ENCODE data around the gene IMMP2L.
"Not testable (repeated sequence)": the region's sequence is repeated elsewhere in the genome, so short reads cannot be mapped to it uniquely, and the experiment has no call there.

The IMMP2L gene

DNA sequence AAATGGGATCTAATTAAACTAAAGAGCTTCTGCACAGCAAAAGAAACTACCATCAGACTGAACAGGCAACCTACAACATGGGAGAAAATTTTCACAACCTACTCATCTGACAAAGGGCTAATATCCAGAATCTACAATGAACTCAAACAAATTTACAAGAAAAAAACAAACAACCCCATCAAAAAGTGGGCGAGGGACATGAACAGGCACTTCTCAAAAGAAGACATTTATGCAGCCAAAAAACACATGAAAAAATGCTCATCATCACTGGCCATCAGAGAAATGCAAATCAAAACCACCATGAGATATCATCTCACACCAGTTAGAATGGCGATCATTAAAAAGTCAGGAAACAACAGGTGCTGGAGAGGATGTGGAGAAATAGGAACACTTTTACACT, 111.6 kb downstream of the IMMP2L start:
- not testable (repeated sequence) for DNase-seq

DNA sequence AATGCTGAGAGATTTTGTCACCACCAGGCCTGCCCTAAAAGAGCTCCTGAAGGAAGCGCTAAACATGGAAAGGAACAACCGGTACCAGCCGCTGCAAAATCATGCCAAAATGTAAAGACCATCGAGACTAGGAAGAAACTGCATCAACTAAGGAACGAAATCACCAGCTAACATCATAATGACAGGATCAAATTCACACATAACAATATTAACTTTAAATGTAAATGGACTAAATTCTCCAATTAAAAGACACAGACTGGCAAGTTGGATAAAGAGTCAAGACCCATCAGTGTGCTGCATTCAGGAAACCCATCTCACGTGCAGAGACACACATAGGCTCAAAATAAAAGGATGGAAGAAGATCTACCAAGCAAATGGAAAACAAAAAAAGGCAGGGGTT, 114.8 kb downstream of the IMMP2L start:
- DNase-seq = not testable (repeated sequence)

DNA sequence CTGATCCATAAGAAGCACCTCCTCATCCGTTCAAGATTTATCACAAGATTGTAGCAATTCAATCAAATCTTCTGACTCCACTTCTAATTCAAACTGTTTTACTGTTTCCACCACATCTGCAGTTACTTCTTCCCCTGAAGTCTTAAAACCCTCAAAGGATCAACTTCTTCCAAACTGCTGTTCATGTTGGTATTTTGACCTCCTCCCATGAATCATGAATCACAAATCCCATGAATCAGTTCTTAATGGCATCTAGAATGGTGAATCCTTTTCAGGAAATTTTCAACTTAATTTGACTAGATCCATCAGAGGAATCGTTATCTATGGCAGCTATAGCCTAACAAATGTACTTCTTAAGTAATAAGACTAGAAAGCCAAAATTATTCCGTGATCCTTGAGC, 122.3 kb downstream of the IMMP2L start:
- no peak for DNase-seq

DNA sequence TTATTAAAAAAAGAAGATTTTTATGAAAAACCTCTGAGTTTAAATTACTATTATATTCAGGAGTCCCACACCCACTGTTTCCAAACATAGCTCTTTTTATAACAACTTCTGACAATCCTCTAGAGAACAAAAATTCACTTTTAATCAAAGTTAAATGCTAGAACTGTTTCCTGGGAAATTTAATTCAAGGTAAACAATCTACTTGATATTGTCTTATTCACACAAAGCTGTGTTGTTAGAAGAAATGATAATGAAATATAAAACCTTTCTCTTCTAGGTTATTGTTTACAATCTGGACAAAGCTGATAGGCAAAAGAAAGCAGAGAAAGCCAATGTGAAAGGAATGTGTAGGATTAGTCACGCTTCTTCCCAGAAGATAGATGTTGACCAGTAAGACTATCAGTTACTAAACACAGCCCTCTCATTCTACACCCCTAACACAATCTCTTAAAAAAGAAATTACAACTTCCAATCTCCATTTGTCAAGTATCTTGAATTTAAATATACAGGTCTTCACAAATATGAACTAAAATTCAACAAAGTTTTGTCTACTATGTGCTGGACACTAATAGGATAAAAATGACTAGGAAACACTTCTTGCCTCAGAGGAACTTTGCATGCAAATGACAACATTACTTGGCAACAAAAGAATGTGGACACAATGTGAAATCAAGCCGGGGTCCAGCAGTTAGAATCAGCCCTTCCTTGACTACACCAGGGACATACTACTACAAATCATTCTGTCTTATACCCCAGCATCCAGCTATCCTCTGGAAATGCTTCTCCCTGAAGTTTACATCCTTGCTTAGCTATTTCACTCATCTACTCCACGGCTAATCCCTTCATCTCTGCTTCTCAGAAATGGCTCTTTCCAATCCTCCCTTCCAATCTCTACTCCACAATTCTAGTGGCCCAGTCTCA, 123.7 kb downstream of the IMMP2L start:
- no peak for DNase-seq

DNA sequence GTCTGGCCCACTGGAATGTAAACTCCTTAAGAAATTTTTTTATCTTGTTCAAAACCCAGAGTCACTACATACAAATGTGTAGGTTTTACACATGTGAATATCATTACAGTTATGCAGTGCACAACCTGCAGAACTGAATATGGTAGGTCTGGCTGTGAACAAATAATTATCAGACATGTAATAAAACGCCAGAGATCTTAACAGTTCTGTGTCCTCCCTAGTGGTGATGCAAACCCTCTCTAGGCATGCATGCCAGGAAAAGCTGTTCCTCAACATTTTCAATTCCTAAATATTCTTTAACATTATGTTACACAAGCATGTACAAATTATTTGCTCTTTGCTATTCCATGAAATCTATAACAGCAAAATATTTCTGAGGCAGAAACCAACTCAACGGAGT, 124.6 kb downstream of the IMMP2L start:
- no peak for DNase-seq

DNA sequence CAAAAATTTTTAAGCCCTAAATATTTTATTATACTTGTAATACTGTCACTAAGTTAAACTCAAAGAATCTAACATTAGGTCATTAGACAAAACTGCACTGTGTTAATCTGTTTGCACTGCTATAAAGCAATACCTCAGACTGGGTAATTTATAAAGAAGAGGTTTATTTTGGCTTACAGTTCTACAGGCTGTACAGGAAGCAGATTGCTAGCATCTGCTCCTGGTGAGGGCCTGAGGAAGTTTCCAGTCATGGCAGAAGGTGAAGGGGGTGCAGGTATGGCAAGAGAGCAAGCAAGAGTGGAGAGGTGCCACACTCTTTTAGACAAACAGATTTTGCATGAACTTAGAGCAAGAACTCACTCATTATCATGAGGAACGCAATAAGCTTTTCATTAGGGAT, 125.7 kb downstream of the IMMP2L start:
- DNase-seq = no peak

DNA sequence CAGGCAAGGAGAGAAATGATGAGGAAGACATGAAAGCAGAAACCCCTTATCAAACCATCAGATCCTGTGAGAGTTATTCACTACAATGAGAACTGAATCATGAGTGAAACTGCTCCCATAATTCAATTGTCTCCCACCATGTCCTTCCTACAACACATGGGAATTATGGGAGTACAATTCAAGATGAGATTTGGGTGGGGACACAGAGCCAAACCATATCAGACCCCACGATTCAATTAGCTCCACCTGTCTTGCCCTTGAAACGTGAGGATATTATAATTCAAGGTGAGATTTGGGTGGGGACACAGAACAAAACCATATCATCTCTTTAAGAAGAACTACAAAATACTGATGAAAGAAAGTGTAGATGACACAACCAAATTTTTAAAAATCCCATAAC, 128.9 kb downstream of the IMMP2L start:
- DNase-seq = no peak

DNA sequence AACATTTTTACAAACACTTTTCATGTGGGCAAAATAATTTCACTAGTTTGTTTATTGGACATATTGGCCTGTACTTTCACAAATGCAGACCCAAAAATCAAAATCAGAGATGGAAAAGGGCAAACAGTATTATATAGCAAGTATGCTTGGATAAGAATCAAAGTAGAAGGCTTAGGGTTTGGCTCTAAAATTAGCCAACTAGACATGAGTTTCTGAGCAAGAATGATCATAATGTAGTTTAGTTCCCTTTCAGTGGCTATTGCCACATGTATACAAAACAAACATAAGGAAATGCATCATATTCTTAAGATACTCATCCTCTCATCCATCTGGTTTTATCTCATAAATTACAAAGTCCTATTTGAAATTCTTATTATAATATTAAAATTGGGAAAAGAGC, 132.5 kb downstream of the IMMP2L start:
- no peak for DNase-seq

DNA sequence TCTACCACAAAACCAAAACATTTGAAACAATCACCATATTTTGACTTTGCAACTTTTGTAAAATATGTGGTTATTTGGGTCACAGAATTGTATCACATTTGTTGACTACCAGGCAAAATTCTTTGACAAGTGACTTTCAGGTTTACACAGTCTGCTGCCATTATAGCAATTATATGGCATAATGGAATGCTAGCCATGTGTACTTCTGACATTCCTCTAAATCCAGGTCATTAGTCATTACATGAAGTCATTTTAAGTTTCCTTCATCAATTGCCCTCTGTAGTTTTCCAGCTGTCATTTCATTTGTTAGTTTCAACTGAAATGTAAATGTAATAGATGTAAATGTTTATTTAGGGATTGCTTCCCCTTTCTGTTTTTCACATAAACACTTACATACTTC, 137.5 kb downstream of the IMMP2L start:
- DNase-seq = no peak

DNA sequence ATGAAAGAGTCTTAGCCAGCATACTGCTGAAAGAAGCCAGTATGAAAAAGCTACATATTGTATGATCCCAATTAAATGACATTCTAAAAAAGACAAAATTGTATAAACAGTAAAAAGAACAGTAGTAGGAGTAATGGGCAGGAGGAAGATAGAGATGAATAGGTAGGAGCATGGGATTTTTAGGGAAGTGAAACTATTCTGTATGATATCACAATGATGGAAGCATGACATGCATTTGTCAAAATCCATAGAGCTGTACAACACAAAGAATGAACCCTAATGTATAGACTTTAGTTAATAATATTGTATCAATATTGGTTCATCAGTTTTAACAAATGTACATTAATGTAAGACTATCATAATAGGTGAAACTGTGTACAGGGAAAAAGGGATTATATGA, 147.9 kb downstream of the IMMP2L start:
- DNase-seq = no peak

DNA sequence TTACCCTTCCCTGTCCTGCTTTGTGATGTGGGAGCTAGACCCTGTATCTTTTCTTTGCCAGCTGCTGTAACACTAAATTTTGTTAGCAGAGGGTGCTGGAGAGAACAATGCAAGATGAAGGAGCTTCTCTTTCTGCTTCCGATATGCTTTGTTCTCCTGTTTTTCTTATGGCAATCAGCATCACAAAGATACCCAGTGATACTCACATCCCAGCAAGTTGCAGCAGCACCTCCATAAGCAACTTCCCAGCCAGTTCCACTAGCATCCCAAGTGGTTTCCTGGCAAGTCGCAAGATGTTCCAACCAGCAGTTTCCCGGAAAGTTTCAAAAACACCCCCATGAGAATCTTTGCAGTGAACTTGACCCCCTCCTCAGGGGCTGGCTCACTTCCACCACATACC, 148.6 kb downstream of the IMMP2L start:
- no peak for DNase-seq

DNA sequence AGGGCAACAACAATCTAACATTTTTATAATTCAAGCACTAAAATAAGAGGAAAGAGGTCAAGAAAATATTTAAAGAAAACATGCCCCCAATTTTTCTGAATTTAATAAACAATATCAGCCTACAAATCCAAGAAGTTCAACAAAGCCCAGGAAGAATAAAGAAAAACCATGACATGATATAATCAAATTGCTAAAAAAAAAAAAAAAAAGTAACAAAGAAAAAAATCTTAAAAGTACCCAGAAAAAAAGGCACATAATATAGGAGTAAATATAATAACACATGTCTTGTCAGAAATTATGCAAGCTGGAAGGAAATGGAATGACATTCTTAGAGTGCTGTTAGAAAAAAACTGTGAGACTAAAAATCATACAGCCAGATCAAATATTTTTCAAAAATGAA, 151.4 kb downstream of the IMMP2L start:
- no peak for DNase-seq

DNA sequence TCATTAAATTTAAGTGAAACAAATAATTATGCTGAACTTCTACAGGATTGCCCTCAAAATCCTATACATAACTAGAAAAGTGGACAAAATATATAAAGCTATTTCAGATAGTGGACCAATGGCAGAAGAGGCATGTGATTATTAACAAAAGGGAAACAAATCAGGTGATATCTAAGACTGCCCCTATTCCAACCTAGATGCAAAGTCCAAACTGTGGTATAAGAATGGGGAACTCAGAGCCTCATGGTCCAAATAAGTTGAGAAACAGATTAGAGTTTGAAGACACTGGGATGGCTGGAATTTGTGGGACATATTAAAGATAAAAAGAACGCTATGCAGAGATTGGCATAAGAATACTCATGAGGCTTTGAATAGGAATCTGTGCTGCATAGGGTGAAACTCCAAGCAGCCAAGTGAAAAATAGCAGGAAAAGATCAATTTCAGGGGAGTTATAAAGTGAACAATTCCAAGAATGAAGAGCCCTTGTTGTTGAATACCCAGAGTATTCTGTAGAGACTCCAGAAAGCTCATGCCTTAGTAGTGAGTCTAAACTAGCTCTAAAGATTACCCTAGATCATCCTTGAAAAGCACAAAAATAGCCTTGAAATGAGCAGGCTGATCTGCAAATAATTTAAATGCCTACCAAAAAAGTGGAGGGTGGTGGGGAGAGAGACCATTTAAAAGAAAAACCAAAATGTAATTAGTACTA, 152.4 kb downstream of the IMMP2L start:
- DNase-seq = no peak

DNA sequence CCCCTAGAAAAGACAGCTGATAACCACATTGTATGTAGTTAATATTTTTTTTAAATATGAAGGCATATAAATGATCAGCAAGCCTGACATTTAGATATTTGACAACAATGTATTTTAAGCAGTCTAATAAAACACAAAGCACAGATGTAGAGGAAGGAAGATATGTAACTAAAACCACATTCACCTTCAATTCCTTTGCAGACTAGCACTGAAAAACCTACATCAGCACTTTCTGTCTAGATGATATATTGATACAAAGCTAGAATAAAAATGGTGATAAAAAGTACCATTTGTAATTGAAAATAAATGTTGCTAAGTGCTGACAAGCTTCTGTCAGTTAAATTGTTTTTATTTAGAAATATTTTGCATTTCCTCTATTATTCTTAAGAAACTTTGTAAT, 153.6 kb downstream of the IMMP2L start:
- DNase-seq = no peak

DNA sequence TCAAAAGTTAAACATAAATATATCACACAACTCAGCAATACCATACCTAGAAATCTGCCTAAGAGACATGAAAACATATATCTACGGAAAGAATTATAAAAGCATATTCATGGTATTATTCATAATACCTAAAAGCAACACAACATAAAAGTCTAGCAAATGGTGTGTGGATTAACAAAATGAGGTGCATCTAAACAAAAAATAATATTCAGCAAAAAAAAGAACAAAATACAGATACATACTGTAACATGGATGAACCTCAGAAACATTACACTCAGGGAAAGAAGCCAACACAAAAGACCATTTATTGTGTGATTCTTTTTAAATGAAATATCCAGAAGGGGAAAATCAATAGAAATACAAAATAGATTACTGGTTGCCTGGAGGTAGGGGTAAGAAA, 155.0 kb downstream of the IMMP2L start:
- no peak for DNase-seq

DNA sequence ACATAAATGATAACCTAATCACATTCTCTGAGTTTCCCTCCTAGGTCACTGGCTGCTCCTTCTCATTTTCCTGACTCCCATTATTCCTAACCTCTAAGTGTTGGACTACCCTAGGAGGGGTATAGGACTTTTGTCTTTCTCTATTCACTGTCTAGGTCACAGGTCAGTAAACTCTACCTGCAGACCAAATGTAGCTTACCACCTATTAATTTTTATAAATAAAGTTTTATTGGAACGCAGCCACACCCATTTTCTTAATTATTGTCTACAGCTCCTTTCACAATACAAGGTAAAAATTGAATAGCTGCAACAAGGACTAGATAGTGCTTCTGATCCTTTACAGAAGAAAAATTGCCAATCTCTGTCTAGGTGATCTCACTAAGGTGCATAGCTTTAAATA, 156.7 kb downstream of the IMMP2L start:
- DNase-seq = no peak

DNA sequence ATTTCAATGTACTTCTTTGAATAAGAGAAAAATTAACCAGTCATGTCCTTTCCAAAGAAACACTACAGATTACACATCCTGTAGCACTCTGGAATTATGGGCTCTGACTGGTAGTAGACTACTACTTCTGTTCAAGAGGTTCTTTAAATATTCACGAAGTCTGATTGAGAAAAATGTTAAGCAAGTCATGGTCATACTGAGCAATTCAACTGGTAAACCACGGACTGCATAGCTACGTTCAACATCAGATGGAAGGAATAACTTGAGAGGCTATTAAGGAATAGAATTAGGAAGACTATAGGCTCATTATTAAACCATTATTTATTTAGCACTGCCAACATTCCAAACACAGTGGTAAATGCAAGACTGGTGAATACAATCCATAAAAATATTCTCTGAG, 160.8 kb downstream of the IMMP2L start:
- no peak for DNase-seq

DNA sequence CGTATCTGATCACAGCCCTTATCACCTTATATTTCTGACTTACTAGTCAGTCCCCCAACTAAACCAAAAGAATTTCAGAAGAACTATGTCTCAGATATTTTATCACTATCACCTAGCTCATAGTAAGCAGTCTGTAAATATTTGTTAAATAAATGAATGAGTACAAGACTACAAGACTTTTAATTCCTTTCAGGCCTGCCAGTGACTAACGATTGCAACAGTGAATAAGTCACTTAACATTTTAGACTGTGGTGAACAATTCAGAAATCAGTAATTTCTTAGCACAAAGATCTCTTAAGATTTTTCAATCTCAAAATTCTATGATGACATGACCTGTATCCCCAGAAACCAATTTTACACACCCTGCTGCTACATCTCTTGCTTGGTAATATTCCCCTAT, 162.2 kb downstream of the IMMP2L start:
- DNase-seq = no peak

DNA sequence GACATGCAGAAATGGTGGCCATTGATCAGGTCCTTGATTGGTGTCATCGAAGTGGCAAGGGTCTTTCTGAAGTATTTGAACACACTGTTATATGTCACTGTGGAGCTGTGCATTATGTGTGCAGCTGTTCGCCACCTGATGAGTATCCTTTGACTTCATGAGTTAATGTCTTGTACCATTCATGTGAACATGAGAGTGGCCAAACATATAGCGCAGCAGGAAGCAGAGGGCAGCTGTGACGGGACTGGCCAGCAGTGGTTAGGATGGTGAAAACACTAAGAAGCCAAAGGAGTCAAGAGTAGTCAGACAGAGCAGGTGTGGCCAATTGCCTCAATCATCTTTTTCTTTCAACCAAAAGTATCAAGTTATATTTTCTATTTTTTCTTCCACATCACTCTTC, 167.4 kb downstream of the IMMP2L start:
- no peak for DNase-seq

DNA sequence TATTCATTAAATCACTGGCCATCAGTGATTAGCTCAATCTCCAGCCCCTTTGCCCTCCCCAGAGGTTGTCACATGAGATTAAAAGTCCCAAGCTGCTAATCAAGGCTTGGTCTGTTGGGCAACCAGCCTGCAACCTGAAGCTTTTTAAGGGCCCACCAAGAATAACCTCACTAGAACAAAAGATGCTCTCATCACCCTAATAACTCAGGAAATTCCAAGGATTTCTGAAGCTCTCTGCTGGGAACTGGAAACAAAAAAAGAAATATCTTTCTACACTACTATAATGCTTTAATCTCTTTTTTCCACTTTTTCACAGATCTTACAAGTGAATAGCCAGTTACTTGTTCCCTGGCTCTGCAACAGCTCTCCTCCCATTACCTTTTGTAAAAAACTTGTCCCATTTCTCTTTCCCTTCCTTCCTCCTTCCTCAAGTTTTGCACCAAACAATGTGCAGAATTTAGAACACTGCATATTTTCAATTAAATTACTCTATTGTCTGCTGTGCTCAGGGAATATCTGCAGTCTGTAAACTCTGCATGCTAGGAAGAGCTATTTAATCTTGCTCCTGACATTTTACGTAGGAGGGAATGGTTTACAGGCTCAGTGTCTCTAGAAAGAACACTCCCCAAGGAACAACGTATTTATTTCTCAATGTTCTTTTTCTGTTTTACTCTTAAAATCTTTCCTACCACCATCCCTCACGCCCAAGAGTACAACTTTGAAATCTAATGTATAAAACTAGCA, 169.1 kb downstream of the IMMP2L start:
- no peak for DNase-seq

DNA sequence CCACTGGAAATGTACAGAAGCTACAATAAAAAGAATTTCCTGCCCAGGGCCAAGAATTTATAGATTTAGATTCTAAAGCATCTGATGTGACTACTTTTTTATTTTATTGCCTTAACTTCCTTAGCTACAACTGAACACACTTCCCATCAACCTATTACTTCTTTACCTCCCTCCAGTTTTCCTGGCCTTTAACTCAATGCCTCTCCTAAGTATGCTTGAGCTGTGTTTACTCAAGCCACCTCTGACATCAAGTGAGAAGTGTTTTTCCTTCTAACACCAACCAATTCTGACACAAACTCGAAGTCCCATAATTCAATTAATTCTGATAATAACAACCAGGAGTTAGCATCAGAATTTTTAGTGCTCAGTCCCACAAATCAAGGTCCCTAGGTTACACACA, 170.0 kb downstream of the IMMP2L start:
- DNase-seq = no peak

DNA sequence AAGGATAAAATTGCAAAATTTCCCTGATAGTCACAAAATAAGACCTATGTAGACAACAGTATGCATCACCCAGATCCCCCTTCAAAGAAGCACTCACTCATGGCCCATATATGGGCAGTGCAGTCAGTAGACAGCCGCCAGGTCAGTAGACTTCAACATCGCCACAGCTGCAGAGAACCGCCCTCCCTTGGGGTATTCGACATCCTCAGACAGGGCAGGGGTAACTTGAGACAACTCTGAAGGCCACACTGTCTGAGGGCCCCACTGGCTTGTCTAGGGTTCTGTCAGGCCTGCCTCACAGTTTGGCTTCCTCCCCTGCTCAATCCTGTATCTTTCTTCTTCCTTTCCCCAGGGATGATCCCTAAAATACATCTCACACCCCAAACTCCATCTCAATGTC, 172.3 kb downstream of the IMMP2L start:
- no peak for DNase-seq

DNA sequence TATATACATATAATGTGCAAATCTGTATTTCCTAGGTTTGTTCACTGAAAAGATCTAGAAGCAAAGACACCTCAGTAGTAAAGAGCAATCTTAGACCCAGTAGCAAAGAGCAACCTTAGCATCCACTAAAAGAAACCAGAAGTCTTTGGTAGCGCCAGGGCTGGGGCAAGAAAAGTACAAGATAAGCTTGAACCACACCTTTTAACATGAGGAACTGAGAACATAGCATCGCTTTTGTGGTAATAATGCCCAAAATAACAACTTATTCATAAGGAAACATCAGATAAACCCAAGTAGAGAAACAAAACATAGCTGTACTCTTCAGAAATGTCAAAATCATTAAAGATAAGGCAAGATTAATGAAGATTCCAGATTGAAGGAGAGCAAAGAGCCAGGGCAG, 173.4 kb downstream of the IMMP2L start:
- no peak for DNase-seq

DNA sequence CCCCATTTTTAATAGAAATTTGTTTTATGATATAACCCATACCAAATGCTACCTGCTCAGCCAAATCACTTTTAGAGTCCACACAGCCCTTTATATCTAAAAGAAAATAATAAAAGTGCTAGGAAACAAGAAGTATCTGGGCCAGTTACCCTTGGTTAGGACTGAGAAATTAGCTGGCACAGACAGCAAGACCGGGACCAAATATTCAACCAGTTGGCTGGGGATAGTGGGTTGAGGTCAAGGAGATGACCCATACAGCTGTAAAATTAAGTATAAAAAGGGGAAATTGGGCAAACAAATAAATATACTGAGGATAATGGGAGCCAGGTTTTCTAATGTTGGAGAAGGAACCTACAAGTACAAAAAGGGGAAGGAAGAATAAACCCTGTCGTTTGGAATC, 174.3 kb downstream of the IMMP2L start:
- DNase-seq = no peak
